ENCODE results near the gene PCSK2. TPM values are rescaled to one million over a fixed set of nuclear protein-coding genes. Genes with fewer than 3 reads are reported as not detected.
"Not testable (repeated sequence)": the region's sequence is repeated elsewhere in the genome, so short reads cannot be mapped to it uniquely, and the experiment has no call there.

The PCSK2 gene
- total RNA-seq, 1 donor from 2014 or later, result 11.5 TPM

GRCh38 chr20:17210983-17211382, 15.9 kb upstream of the PCSK2 start:
- Mint-ChIP-seq H3K27me3 (peaks cover 21% of the 10 kb centered on the region), H3K4me3 (ENCODE audit: low read depth) (no peak overlapping the region), H3K27ac (no peak overlapping the region), H3K36me3 (ENCODE audit: insufficient read depth) (no peaks in the 10 kb centered on the region), H3K4me1 (ENCODE audit: low read depth) (no peaks in the 10 kb centered on the region), H3K9me3 (ENCODE audit: low read depth) (peaks cover 4% of the 10 kb centered on the region)
- TF ChIP-seq CTCF (IDR thresholded peaks at IDR 0.05; ENCODE audit: unreplicated experiment), result no peak
- DNase-seq (ENCODE audit: low spot score, unreplicated experiment), result no peak

- no peak for DNase-seq (ENCODE audit: low spot score, unreplicated experiment)
These were observed 11.7 kb upstream of the PCSK2 start for GRCh38 chr20:17215167-17215566.

GRCh38 chr20:17219856-17220255, 7.0 kb upstream of the PCSK2 start:
- not testable (repeated sequence) for H3K4me1 Mint-ChIP-seq (ENCODE audit: low read depth); H3K4me3 Mint-ChIP-seq (ENCODE audit: low read depth); H3K9me3 Mint-ChIP-seq (ENCODE audit: low read depth); DNase-seq (ENCODE audit: low spot score, unreplicated experiment); H3K27ac Mint-ChIP-seq; H3K36me3 Mint-ChIP-seq (ENCODE audit: insufficient read depth)
- H3K27me3 Mint-ChIP-seq, result peaks cover 59% of the 10 kb centered on the region

More at GRCh38 chr20:17215167-17215566, 11.7 kb upstream of the PCSK2 start:
- Mint-ChIP-seq H3K36me3 (ENCODE audit: insufficient read depth) (no peaks in the 10 kb centered on the region), H3K4me1 (ENCODE audit: low read depth) (no peaks in the 10 kb centered on the region), H3K4me3 (ENCODE audit: low read depth) (no peak overlapping the region), H3K9me3 (ENCODE audit: low read depth) (peaks cover 4% of the 10 kb centered on the region), H3K27ac (no peak overlapping the region), H3K27me3 (peaks cover 19% of the 10 kb centered on the region)
- TF ChIP-seq CTCF (IDR thresholded peaks at IDR 0.05; ENCODE audit: unreplicated experiment), result no peak

DNA sequence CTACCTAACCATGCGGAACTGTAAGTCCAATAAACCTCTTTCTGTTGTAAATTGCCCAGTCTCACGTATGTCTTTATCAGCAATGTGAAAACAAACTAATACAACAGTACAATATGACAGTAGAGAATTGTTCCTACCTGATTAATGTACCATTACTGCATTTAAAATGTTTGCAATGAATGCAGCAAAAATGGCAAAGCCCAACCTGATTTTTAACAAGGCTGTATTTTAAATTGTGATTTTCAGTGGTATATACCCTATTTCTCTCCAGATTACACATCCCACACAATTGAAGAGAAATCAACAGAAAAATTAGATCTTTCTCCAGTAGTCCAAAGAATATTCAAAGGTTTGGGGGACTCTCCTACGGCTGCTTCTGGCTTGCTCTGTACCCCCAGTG, 3.3 kb upstream of the PCSK2 start:
- H3K27me3 Mint-ChIP-seq, result peaks cover 79% of the 10 kb centered on the region
- DNase-seq (ENCODE audit: low spot score, unreplicated experiment), result no peak

DNA sequence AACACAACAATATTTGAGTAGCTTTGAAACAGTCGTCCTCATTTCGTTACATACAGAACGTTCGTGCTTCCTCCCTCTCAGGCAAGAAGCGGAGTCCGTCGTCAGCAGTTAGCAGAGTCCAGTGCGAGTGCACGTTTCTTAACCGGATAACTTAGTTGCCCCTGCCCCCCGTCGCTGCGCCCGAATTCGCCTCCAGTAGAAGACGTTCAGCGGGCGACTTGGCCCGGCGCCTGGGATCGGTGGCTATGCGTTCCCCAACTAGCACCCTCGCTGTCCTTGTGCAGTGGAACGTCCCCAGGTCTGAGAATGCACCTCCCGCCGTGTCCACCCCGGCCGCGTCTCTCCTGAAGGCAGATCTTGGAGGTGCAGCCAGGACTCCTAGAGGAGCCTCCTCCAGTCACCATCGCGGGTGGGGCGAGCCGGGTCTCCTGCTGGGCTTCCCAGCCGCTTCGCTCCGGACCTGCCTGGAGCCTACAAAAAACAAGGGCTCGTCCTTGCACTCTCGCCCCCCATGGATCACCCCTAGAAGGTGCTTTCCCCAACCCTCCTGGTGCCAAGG, 910 bp upstream of the PCSK2 start:
- Mint-ChIP-seq H3K36me3 (ENCODE audit: insufficient read depth) (no peaks in the 10 kb centered on the region), H3K27ac (peak overlapping the region; percentile 43), H3K4me3 (ENCODE audit: low read depth) (peak overlapping the region; percentile 73), H3K27me3 (peaks cover 90% of the 10 kb centered on the region), H3K9me3 (ENCODE audit: low read depth) (no peaks in the 10 kb centered on the region), H3K4me1 (ENCODE audit: low read depth) (peaks cover 16% of the 10 kb centered on the region)
- TF ChIP-seq CTCF (IDR thresholded peaks at IDR 0.05; ENCODE audit: unreplicated experiment), result no peak
- peak; percentile 17 for DNase-seq (ENCODE audit: low spot score, unreplicated experiment)

More for the DNA sequence above, 3.3 kb upstream of the PCSK2 start:
- Mint-ChIP-seq H3K4me3 (ENCODE audit: low read depth) (no peak overlapping the region), H3K27ac (no peak overlapping the region), H3K9me3 (ENCODE audit: low read depth) (no peaks in the 10 kb centered on the region), H3K4me1 (ENCODE audit: low read depth) (peaks cover 16% of the 10 kb centered on the region), H3K36me3 (ENCODE audit: insufficient read depth) (no peaks in the 10 kb centered on the region)
- no peak for TF ChIP-seq CTCF (IDR thresholded peaks at IDR 0.05; ENCODE audit: unreplicated experiment)

GRCh38 chr20:17227219-17227575, 357 bp downstream of the PCSK2 start:
- Mint-ChIP-seq H3K27ac (no peak overlapping the region), H3K4me1 (ENCODE audit: low read depth) (peaks cover 16% of the 10 kb centered on the region), H3K36me3 (ENCODE audit: insufficient read depth) (no peaks in the 10 kb centered on the region), H3K9me3 (ENCODE audit: low read depth) (no peaks in the 10 kb centered on the region), H3K27me3 (peaks cover 92% of the 10 kb centered on the region), H3K4me3 (ENCODE audit: low read depth) (peak overlapping the region; percentile 71)
- no peak for TF ChIP-seq CTCF (IDR thresholded peaks at IDR 0.05; ENCODE audit: unreplicated experiment)
- no peak for DNase-seq (ENCODE audit: low spot score, unreplicated experiment)

Data from progenitor cell of endocrine pancreas (in vitro differentiated cells).